RPMI8226 (cell line): ENCODE measurements around the gene SRRM4.

Source experiments
- DNase-seq: peaks from one replicate; pipeline ENCODE4 v3.0.0-alpha.2; 2015

SRRM4 gene

GRCh38 chr12:119171691-119172425 lies 190.5 kb downstream of the SRRM4 start:
- DNase-seq = no peak

GRCh38 chr12:119175081-119175480 lies 193.7 kb downstream of the SRRM4 start:
- DNase-seq = no peak

- DNase-seq = no peak
Measured at GRCh38 chr12:119176267-119177055, 195.1 kb downstream of the SRRM4 start.

DNA sequence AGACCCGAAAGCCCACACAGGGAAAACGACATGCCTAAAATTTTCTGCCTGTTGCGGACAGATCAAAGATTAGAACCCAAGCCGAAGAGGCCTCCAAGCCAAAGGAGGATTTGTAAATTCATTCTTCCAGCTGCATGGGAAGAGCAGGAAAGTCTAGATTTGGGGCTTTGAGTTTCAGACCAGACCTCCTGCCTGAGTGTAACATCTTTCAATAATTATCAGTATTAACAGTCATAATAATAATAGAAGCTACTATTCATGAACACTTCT lies 195.7 kb downstream of the SRRM4 start:
- no peak for DNase-seq

- no peak for DNase-seq
Measured at GRCh38 chr12:119177724-119178380, 196.5 kb downstream of the SRRM4 start.

- no peak for DNase-seq
Measured at GRCh38 chr12:119178544-119179334, 197.4 kb downstream of the SRRM4 start, which contains the start of gene HSPB8. TSS of gene HSPB8 (plus strand) at chr12:119178931. CDS start at chr12:119179313, 382 bp downstream.

GRCh38 chr12:119179335-119180021 lies 198.1 kb downstream of the SRRM4 start:
- no peak for DNase-seq

- DNase-seq = no peak
Measured at GRCh38 chr12:119180380-119181040, 199.2 kb downstream of the SRRM4 start.

GRCh38 chr12:119181202-119181601 lies 199.9 kb downstream of the SRRM4 start:
- no peak for DNase-seq

GRCh38 chr12:119181944-119182343 lies 200.6 kb downstream of the SRRM4 start:
- no peak for DNase-seq

GRCh38 chr12:119182701-119183493 lies 201.6 kb downstream of the SRRM4 start:
- DNase-seq = no peak

DNA sequence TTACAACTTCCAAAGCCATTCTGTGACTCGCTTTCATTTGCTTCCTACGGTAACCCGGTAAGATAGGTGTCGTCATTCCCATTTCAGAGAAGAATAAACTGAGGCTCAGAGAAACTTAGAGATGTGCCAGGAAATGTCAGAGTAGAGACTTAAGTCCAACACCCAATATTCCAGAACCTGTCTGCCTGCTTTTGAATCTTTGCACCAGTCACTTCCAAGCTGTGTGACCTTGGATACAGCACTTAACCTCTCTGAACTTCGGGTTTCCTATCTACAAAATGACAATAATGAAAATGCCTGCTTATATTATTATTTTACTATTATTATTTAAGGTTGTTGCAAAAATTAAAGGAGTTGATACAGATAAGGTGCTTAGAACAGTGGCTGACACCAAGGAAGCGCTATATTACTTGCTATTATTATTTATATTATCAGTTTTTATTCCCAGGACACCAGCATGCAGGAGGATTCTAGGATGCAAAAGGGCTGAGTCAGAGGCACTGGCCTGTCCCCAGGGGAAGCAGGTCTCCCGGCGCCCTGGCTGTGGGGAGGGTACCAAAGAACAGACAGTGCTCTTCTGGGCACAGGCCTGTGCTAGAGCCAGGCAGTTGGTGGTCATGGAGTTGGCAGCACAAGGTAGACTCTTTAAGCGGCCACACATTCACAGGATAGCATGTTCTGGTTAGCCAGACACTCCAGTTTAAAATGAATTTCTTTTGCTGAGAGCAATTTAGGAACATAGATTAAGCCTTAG lies 202.8 kb downstream of the SRRM4 start:
- DNase-seq = no peak

DNA sequence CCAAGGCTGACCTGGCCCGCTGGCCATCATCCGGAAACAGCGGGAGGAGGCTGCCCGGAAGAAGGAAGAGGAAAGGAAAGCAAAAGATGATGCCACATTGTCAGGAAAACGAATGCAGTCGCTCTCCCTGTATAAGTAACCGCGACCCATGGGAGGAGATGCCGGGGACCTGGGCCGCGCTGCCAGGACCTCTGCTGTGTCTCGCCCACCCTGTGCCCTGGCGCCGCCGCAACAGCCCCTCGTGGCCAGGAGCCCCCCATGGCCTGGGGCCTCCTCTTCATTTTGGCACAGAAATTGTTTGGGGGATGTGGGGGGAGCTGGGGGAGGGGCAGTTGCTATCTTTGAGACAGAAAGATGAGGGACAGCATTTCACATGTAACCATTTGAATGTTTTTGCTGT lies 213.9 kb downstream of the SRRM4 start:
- no peak for DNase-seq

- no peak for DNase-seq
Measured at GRCh38 chr12:119198440-119198839, 217.1 kb downstream of the SRRM4 start.

GRCh38 chr12:119200601-119201000 lies 219.3 kb downstream of the SRRM4 start:
- DNase-seq = no peak

DNA sequence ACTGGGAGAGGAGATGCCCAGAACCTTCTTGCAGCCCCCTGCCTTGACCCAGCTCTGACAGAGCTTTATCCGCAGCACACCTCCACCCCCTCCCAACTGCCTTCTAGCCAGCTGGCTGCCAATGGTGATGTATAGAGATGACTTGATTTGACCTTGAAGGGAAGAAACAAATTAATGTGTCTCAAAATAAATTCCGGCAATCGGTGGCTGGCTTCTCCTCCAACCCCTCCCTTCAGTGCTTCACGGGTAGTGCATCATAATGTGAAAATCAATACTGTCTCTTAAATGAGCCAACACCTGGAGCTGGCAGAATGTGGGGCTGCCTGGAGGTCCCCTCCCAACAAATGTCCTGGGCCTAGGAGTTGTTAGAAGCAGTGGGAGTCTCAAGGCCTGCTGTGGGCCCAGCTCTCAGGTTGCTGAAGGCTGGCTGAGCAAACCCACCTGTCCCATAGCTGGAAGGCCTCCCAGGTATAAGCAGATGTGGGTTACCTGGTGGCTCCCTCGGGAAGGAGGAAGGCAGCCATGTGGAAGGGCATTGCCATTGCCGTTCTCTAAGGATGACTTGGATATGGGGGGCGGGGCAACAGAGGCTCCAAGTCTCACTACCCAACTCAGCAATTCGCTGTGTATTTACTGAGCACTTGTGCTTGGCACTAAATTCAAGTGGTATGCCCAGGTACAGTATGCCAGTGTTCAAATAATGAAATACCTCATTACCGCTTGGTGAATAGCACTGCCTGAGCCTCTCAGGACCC lies 220.6 kb downstream of the SRRM4 start:
- DNase-seq = no peak

DNA sequence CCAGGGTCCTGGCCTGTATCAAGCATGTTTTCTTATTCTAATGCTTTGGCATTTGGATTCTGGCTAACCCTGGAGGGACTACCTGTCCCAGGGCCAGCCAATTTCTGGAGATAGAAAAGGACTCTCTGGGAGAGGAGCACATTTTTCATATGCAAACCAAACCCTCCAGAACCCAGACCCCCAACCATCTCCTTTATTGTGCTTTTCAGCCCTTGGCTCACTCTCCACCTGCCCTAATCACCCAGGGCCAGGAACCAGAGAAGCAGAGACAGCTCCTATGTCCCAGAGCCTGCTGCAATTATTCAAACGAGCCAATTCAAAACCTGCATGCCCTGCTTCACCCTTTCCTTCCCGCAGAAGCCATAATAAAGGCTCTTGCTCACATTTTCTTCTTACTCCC lies 221.2 kb downstream of the SRRM4 start:
- no peak for DNase-seq

- DNase-seq = no peak
Measured at GRCh38 chr12:119204131-119204530, 222.8 kb downstream of the SRRM4 start.

GRCh38 chr12:119204671-119205285 lies 223.4 kb downstream of the SRRM4 start:
- no peak for DNase-seq
